HG02610 (cell line): ENCODE measurements around the gene DR1.
"Not testable (repeated sequence)": the region's sequence is repeated elsewhere in the genome, so short reads cannot be mapped to it uniquely, and the experiment has no call there.

Experiments
- ATAC-seq: cut with Tn5 transposase; IDR thresholded peaks from one replicate; pipeline ENCODE4 v1.9.1; 2021; ENCODE audit warnings: mild to moderate bottlenecking, moderate library complexity; ENCODE audit not compliant: unreplicated experiment

Gene DR1

GRCh38 chr1:93339171-93339697 lies 6.5 kb upstream of the DR1 start:
- no peak for ATAC-seq

DNA sequence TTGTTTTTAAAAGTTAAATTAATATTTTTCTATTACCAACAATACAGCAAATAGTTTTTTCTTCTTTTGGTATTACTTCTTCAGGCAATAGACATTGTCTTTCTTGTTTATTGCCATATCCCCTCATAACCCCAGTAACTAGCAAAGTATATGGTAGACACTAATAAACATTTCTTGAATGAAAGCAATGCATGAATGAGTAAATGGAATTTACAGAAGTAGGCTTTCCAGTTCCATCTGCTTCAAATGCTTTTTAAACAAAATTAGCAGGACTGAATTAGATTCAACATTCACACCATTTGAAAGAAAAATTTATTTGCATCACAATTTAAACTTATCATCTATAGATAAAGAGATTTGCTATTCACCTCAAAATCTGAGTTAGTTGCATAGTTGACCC lies 5.6 kb upstream of the DR1 start:
- ATAC-seq = no peak

- ATAC-seq = no peak
These were observed 1.2 kb upstream of the DR1 start for GRCh38 chr1:93344484-93344883.

- ATAC-seq = no peak
These were observed 648 bp upstream of the DR1 start for GRCh38 chr1:93344886-93345632.

DNA sequence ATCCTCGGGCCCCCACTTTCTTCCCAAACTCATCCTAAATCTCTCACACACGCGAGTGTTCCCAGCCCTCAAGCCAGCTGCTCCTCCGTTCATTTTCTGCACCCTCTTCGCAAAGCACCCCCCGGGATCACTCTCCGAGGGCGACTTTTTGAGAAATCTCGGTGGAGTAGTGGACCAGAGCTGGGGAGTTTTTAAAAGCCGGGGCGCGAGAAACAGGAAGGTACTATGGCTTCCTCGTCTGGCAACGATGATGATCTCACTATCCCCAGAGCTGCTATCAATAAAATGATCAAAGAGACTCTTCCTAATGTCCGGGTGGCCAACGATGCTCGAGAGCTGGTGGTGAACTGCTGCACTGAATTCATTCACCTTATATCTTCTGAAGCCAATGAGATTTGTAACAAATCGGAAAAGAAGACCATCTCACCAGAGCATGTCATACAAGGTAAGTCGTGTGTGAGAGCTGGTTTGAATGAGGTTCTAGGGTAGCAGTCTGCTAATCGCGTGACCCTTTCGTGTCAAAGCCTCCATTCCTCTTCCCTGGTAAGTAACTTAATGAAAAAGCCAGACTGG lies 800 bp downstream of the DR1 start:
- ATAC-seq = peak; percentile 28

DNA sequence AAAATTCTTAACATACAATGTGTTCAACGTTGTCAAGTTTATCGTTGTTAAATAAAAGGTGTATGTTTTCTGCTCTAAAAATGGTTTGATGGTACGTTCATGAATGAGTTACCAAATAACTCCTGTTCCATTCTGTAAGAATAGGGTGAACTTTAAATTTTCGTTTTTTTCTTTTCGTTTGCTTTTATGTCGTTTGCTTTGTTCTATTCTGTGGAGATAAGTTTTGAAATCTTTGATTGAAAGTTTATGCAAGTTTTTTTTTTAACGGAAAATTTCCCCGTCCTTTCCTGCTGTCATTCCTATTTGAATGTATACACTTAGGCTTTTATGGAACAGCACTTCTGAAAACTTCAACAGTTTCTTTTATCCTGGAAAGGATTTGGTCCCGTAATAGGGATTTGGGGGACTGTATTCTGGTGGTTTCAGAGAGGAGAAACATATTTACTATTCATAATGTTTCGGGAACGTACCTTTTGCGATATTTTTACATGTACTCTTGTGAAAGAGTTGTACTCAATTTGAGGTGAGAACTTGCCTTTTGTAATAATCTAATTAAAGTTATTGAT lies 1.7 kb downstream of the DR1 start:
- no peak for ATAC-seq

GRCh38 chr1:93348104-93348728 lies 2.5 kb downstream of the DR1 start:
- no peak for ATAC-seq

DNA sequence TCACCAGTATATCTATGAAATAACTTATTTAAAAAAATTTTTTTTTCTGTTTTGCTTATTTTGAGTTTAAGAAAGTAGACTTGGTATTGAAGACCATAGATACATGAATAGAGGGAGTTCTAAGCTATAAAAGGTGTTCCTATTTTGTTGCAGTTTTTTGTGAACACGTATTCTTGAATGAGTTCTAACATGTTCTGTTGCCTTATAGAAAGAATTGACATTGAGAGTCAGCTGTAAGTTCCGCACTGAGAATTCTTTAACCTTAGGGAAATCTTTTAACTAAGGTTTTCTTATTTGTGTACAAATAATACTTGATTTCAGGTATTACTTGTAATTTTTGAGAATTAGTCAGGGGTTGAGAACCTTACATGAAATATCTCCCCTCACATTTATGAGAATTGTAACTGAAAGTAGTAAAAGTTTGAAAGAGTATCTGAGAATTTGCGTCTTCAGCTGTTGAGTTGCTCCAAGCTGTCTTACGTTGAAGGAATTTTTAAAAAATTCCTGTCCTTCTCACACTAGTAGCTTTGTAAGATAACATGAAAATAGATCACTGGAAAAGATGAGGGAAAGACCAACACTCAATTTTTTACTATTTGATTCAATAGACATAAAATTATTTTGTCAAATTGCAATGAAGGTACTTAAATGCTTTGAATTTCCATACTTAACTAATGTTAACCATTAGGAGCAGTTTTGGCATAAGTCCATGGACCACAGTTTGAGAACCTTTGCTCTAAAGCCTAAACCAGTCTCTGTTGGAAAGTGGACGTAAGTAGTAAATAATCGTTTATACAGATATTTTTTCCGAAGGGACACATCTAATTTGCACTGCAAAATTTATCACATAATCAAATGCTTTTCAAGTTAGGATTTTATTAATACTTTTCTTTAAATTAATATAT lies 3.8 kb downstream of the DR1 start:
- no peak for ATAC-seq

DNA sequence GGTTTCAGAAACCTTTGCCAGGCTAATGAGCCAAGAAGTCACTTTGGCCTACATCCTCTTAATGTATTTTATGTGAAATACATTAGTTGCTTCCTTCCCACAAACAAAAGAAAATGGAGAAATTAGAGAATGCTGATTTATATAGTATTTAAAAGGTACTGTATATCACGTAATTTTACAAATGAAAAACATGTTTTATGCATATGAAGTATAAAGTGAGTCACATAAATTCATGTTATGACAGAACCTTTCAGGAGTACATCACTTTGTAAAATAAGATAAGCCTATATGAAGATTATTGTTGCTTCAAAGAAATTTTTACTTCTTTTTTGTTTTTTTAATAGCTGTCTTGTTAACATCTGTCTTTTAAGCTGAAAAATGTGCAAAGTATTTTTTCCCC lies 4.6 kb downstream of the DR1 start:
- no peak for ATAC-seq

GRCh38 chr1:93350875-93351274 lies 5.2 kb downstream of the DR1 start:
- ATAC-seq = no peak

- ATAC-seq = not testable (repeated sequence)
These were observed 5.6 kb downstream of the DR1 start for GRCh38 chr1:93351346-93351745.

DNA sequence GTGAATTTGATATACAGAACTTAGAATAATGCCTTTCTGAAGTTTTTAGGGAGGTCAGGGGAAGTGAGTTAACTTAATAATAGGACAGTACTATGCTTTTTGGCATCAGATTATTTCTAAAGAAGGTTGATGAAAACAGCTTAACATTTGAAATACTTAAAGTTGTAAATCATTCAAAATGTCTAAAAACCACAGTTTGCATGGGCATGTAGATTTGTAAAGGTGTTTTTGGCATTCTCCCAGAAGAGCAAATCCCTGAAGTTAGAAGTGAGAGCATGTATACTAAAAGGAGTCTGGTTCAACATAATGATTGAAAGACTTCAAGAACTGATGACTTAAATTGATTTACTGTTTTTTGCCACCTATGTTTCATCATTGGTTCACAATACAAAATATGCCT lies 6.7 kb downstream of the DR1 start:
- no peak for ATAC-seq

DNA sequence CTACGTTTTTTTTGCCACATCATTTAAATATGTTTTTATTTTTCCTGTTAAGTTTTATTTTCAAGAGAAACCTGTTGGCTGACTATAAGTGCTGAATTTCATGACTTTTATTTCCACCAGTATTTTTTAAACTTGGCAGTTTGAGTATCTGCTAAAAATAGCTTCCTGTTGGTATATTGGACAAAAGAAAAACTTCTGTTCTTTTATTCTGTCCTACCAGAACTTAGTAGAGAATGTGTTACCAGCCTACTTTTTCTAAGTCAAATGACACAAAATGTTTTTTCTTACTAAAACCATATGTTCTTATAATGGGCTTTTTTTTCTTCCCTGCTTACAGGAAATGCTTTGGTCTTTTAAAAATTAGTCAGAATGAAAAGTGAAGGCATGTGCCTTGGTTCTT lies 7.6 kb downstream of the DR1 start:
- ATAC-seq = no peak

DNA sequence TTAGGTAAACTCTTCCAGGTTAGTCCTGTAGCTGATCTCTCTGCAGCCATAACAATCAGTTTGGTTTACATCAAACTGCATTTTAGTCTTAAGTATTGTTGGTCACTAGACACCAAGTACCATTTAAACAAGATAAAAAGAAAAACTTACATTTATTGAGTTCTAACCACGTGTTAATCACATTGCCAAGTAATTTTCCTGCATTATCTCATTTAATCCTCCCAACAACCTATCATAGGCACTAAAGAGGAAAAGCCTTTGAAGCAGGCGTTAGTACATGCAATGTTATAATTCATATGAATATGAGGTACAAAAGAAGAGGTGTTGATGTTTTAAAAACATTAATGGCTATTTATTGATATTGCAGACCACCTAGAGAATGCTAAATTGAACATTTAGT lies 9.0 kb downstream of the DR1 start:
- ATAC-seq = no peak

GRCh38 chr1:93357242-93357641 lies 11.5 kb downstream of the DR1 start:
- ATAC-seq = no peak

DNA sequence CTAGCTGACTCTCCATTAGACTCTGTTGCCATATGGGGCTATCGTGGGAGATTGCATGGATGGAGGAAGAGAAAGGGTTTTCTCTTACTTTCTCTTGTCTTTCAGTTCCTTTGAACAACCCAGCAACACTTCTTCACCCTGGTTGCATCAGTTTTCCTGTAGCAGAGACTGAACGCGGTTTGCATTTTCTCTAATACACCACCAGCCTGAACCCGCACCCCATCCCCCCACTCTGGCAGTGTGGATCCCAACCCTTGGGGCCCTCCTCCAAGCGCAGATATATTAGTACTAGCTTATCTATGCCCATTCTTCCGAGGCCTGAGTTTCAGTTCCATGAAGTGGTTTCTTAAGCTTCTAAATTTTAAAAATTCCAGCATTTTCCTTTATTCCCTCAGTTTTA lies 12.6 kb downstream of the DR1 start:
- no peak for ATAC-seq

DNA sequence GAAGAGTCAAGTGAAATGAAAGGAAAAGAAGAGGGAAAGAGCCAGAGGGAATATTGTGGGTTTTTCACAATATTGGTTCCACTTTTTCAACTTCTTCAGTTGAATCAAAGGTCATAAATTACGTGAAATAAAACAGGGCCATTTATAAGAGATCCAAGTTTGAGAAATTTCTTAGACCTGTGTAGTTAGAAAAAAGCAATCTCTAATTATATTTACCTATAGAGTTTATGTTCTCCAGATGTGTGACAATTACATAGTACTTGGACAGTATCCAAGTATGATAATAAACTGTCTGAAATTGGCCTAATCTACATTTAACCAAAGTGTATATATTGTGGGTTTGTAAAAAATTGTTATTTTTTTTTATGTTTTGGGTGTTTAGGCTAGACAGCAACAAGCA lies 14.4 kb downstream of the DR1 start:
- no peak for ATAC-seq

DNA sequence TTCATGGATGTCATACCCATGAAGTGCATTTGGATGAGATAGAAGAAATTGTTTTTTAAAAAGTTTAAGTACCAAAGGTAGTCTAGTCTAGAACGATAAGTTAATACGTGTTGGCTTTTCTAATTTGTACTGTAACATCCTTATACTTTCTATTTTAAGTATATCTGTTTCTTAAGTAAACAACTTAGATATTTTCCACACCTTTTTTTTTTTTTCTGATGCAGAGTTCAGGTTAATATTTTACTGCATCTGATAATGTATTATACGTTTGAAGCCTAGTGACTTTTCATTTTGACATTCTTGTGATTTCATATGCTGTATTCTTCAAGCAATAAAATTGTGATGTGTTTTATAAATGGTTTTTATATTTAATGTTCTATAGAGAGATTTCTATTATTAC lies 16.5 kb downstream of the DR1 start:
- no peak for ATAC-seq

DNA sequence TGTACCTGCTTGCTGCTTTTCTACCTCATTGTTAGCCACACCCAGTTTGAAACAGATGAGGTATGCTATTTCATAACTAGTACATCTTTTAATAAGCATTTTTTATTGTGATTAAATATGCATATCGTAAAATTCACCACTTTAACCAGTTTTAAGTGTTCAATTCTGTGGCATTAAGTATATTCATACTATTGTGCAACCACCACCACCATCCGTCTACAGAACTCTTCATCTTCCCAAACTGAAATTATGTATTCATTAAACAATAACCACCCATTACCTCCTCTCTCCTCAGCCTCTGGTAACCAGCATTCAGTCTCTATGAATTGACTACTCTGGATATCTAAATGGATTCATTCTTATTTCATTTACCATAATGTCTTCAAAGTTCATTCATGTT lies 20.1 kb downstream of the DR1 start:
- ATAC-seq = no peak

GRCh38 chr1:93369734-93370133 lies 24.0 kb downstream of the DR1 start:
- ATAC-seq = no peak
